Endothelial cell of umbilical vein (primary cell): Measurements from ENCODE around the gene FOXN1. TPM values are rescaled to one million over a fixed set of nuclear protein-coding genes. Genes with fewer than 3 reads are reported as not detected.
"Not testable (repeated sequence)": the region's sequence is repeated elsewhere in the genome, so short reads cannot be mapped to it uniquely, and the experiment has no call there.

Experiments
- BruUV-seq: library from RNA; stranded (reverse); fragments of 400-500 nt; replicated peaks from 2 replicates; lab custom pipeline; 2021; lab: Mats Ljungman, UMichigan
- CTCF ChIA-PET: fragments of 300-600, 350-600 bp; sonication (Branson Sonifier 250); formaldehyde crosslinking; loops from one replicate; lab custom pipeline; 2021; ENCODE audit warnings: antibody characterized with exemption, inconsistent platforms; lab: Charles Lee
- POLR2A ChIA-PET: fragments of 300-600, 350-600 bp; sonication (Branson Sonifier 250); formaldehyde crosslinking; loops from one replicate; lab custom pipeline; 2021; ENCODE audit warnings: antibody characterized with exemption, inconsistent platforms; lab: Charles Lee
- DNase-seq: peaks from one replicate; pipeline ENCODE4 v3.0.0-alpha.2; 2011; ENCODE audit warnings: low read depth, low spot score
- FAIRE-seq: peaks from 2 replicates; lab custom pipeline; 2011; peaks lifted over from hg19 to GRCh38; lab: Jason Lieb, UNC
- H2AFZ ChIP-seq: 2 replicates; pipeline ENCODE4 v1.6.0; 2012; ENCODE audit warnings: low read depth, low read length, control low read depth, inconsistent platforms
- H3K27ac ChIP-seq: 2 replicates; pipeline ENCODE4 v1.5.1; 2011; ENCODE audit warnings: low read depth, mild to moderate bottlenecking, control low read depth, low read length, moderate library complexity; ENCODE audit not compliant: insufficient read depth
- H3K27me3 ChIP-seq, 2 experiments: 2 replicates each; pipeline versions ENCODE4 v1.6.0 to v1.6.1; 2011; ENCODE audit warnings: low read length in 2 of 2, mixed read lengths in 1 of 2; ENCODE audit not compliant: control insufficient read depth in 2 of 2, insufficient read depth in 2 of 2
- H3K36me3 ChIP-seq, 2 experiments: 2 replicates in 1 of 2; 3 replicates in 1 of 2; pipeline ENCODE4 v1.5.1; 2011; ENCODE audit warnings: low read length in 2 of 2, mild to moderate bottlenecking in 1 of 2, moderate library complexity in 1 of 2; ENCODE audit not compliant: control insufficient read depth in 2 of 2, insufficient read depth in 2 of 2; ENCODE audit errors: extremely low read depth in 1 of 2
- H3K4me1 ChIP-seq: 3 replicates; pipeline ENCODE4 v1.5.1; 2011; ENCODE audit warnings: mild to moderate bottlenecking, low read length; ENCODE audit not compliant: control insufficient read depth, insufficient read depth; ENCODE audit errors: extremely low read depth
- H3K4me2 ChIP-seq: 2 replicates; pipeline ENCODE4 v1.6.1; 2011; ENCODE audit warnings: low read length, control low read depth, mixed read lengths; ENCODE audit not compliant: insufficient read depth
- H3K4me3 ChIP-seq, 3 experiments: fragments of 200-600 bp in 1 of 3; sonication (generic), shearing (Covaris generic) in 1 of 3; replicated peaks in 1 of 3; 2 replicates each; pipeline ENCODE4 v1.5.1; 2011 to 2016; ENCODE audit warnings: control low read depth in 3 of 3, low read length in 3 of 3, mild to moderate bottlenecking in 2 of 3, inconsistent platforms in 1 of 3, low read depth in 1 of 3, moderate library complexity in 1 of 3; ENCODE audit not compliant: insufficient read depth in 1 of 3
- H3K79me2 ChIP-seq: 2 replicates; pipeline ENCODE4 v1.6.0; 2012; ENCODE audit warnings: low read length, inconsistent platforms; ENCODE audit not compliant: control insufficient read depth, insufficient read depth
- H3K9ac ChIP-seq: replicated peaks from 2 replicates; pipeline ENCODE3; 2011; ENCODE audit warnings: low read length, control low read depth; ENCODE audit not compliant: insufficient read depth; ENCODE audit errors: extremely low read depth
- H3K9me1 ChIP-seq: replicated peaks from 3 replicates; pipeline ENCODE4 v1.6.0; 2011; ENCODE audit warnings: mild to moderate bottlenecking, low read length; ENCODE audit not compliant: control insufficient read depth, insufficient read depth; ENCODE audit errors: extremely low read depth
- H3K9me3 ChIP-seq: replicated peaks from 2 replicates; pipeline ENCODE4 v1.5.1; 2012; ENCODE audit warnings: low read length, inconsistent platforms; ENCODE audit not compliant: control insufficient read depth, insufficient read depth
- H4K20me1 ChIP-seq: replicated peaks from 2 replicates; pipeline ENCODE3; 2011; ENCODE audit warnings: mild to moderate bottlenecking, low read length; ENCODE audit not compliant: control insufficient read depth, insufficient read depth; ENCODE audit errors: extremely low read depth
- CTCF ChIP-seq, 2 donors: IDR thresholded peaks; 1 replicate in 1 of 2; 2 replicates in 1 of 2; pipeline ENCODE4 v1.5.1; 2011; ENCODE audit warnings: low read length in 2 of 2, mild to moderate bottlenecking in 2 of 2, moderate library complexity in 2 of 2, control low read depth in 1 of 2, inconsistent platforms in 1 of 2, low read depth in 1 of 2; ENCODE audit not compliant: insufficient read depth in 1 of 2; ENCODE audit errors: extremely low read depth in 1 of 2
- EZH2 ChIP-seq: IDR thresholded peaks from 2 replicates; pipeline ENCODE4 v1.6.1; 2012; ENCODE audit warnings: borderline replicate concordance, low read depth, mild to moderate bottlenecking, moderate library complexity, low read length, inconsistent platforms; ENCODE audit not compliant: severe bottlenecking
- FOS ChIP-seq: IDR thresholded peaks from 2 replicates; pipeline ENCODE4 v1.6.1; 2011; ENCODE audit warnings: mild to moderate bottlenecking, low read length, moderate library complexity, borderline replicate concordance; ENCODE audit not compliant: insufficient read depth
- GATA2 ChIP-seq: IDR thresholded peaks from 2 replicates; pipeline ENCODE4 v1.7.0; 2011; ENCODE audit warnings: low read depth, mild to moderate bottlenecking, moderate library complexity, mixed read lengths, low read length; ENCODE audit not compliant: insufficient read length, insufficient read depth
- JUN ChIP-seq: IDR thresholded peaks from 2 replicates; pipeline ENCODE4 v1.6.1; 2011; ENCODE audit warnings: borderline replicate concordance, low read depth; ENCODE audit not compliant: insufficient read length, insufficient read depth
- MAX ChIP-seq: IDR thresholded peaks from 2 replicates; pipeline ENCODE4 v1.6.1; 2011; ENCODE audit not compliant: insufficient read depth, insufficient read length
- MYC ChIP-seq: IDR thresholded peaks from one replicate; pipeline ENCODE4 v1.6.1; 2011; ENCODE audit warnings: mild to moderate bottlenecking, low read depth, low read length
- POLR2A ChIP-seq: IDR thresholded peaks from 2 replicates; pipeline ENCODE4 v1.6.1; 2012; ENCODE audit warnings: low read depth, mild to moderate bottlenecking, control low read depth, low read length
- POLR2AphosphoS5 ChIP-seq: IDR thresholded peaks from 2 replicates; pipeline ENCODE4 v1.6.1; 2012; ENCODE audit warnings: low read depth, mild to moderate bottlenecking, control low read depth, low read length, moderate library complexity; ENCODE audit not compliant: insufficient read depth
- dilution Hi-C: fragments of 300-500 bp; cut with MboI; formaldehyde crosslinking; loops from one replicate; pipeline ENCODE4 v1.15.0; 2019; ENCODE audit warnings: low sequenced_read_pairs; ENCODE audit not compliant: extremely low pct_ligation_motif_present
- intact Hi-C: fragments of 100-400 bp; cut with micrococcal nuclease; formaldehyde crosslinking; loops from one replicate; pipeline ENCODE4 v1.10.0; 2022
- polyA plus RNA-seq, 4 experiments: library from polyadenylated mRNA; depleted of rRNA in 3 of 4; stranded (reverse) in 3 of 4; unstranded in 1 of 4; fragments of >200 nt; gene quantifications; 2 replicates each; pipeline versions ENCODE4 v1.2.1 to v1.2.3, GENCODE V29; 2011 to 2012; ENCODE audit warnings: missing spikeins in 1 of 4
- total RNA-seq: library from RNA; stranded (reverse); gene quantifications from 2 replicates; pipeline ENCODE4 v1.2.3, GENCODE V29; 2021

The FOXN1 gene
- total and polyA plus RNA-seq, 2 donors (not counting 3 experiments of a cell fraction or from before 2014, with no cell fraction given): not detected

GRCh38 chr17:28521311-28522085, 15.3 kb downstream of the FOXN1 start:
- FAIRE-seq (no peak), DNase-seq (no peak)
- no peak overlapping the region for H3K4me2 ChIP-seq
- intact Hi-C loops (no loop called here), dilution Hi-C loops (no loop called here)
- no peak for TF ChIP-seq EZH2
- no peak for TF ChIP-seq POLR2A
- no peak for TF ChIP-seq JUN
- TF ChIP-seq MYC: no peak
- TF ChIP-seq CTCF (IDR thresholded peaks at IDR 0.05; ENCODE audit: extremely low read depth in 1 of 2, insufficient read depth in 1 of 2, low read depth in 1 of 2, low read length in 2 of 2): no peak
- no peak for TF ChIP-seq GATA2
- no peak for TF ChIP-seq FOS
- no peak for TF ChIP-seq MAX
- no peak for TF ChIP-seq POLR2AphosphoS5
- no peaks in the 10 kb centered on the region for H3K27me3 ChIP-seq
- H4K20me1 ChIP-seq: no peaks in the 10 kb centered on the region
- no peaks in the 10 kb centered on the region for H3K36me3 ChIP-seq
- H3K9ac ChIP-seq: no peak overlapping the region
- H2AFZ ChIP-seq: no peak overlapping the region
- POLR2A ChIA-PET: no interaction called here
- CTCF ChIA-PET: interaction anchor here (0.9 kb wide), 1 partner anchor 26 kb away, joined by 4 read pairs; no protein-coding TSS in a partner anchor
- no peak overlapping the region for H3K27ac ChIP-seq
- no peaks in the 10 kb centered on the region for H3K79me2 ChIP-seq
- BruUV-seq: no TSS peak
- no peak overlapping the region for H3K4me3 ChIP-seq
- no peaks in the 10 kb centered on the region for H3K9me1 ChIP-seq
- no peaks in the 10 kb centered on the region for H3K9me3 ChIP-seq
- no peaks in the 10 kb centered on the region for H3K4me1 ChIP-seq

GRCh38 chr17:28522281-28522680, 16.1 kb downstream of the FOXN1 start:
- POLR2A ChIA-PET, FAIRE-seq: not testable (repeated sequence)

More at GRCh38 chr17:28522281-28522680, 16.1 kb downstream of the FOXN1 start:
- H3K36me3 ChIP-seq, H4K20me1 ChIP-seq, H2AFZ ChIP-seq, intact Hi-C loops, BruUV-seq, H3K4me1 ChIP-seq, H3K79me2 ChIP-seq, DNase-seq, H3K9me3 ChIP-seq, H3K27me3 ChIP-seq, H3K27ac ChIP-seq, H3K4me3 ChIP-seq, CTCF ChIA-PET, H3K9me1 ChIP-seq, H3K9ac ChIP-seq, dilution Hi-C loops, H3K4me2 ChIP-seq: not testable (repeated sequence)
